ENCODE measurements around the gene SIN3B.

Gene SIN3B

DNA sequence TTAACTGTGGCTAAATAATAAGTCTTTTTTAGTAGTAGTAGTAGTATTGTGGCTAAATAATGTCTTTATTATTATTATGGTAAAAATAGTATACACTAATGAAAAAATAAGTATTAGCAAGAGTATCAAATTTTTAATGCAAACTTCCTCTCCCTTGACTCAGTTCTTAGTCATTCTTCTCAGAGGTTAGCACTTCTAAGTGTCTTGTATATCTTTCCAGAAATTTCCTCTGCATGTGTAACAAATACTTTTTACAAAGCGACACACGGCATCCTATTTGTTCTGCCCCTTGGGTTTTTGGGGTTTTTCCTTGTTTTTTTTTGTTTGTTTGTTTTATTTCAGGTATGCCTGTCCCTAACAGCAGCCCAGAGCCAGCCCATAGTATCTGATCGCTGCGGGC is 20.9 kb downstream of the SIN3B start:
- WGBS (ENCODE audit: extremely low coverage, insufficient coverage, insufficient read length), result no CpG with 5 or more reads among the region's 4 CpGs
- no peaks in the 10 kb centered on the region for H3K79me1 ChIP-seq (ENCODE audit: low read length)
- no peak overlapping the region for H2BK5ac ChIP-seq (ENCODE audit: low read depth, low read length, poor library complexity)
- no peaks in the 10 kb centered on the region for H3K27me3 ChIP-seq (ENCODE audit: insufficient read depth, low read length)
- no peak overlapping the region for H3K23ac ChIP-seq (ENCODE audit: low read length)
- H3K79me2 ChIP-seq (ENCODE audit: control insufficient read depth, insufficient read depth, low read length, poor library complexity), result no peaks in the 10 kb centered on the region
- no peak for DNase-seq
- H4K8ac ChIP-seq (ENCODE audit: low read depth, low read length), result no peak overlapping the region
- no peak overlapping the region for H2AK5ac ChIP-seq (ENCODE audit: low read length)
- no peak overlapping the region for H2BK12ac ChIP-seq (ENCODE audit: low read length)
- H3K4me1 ChIP-seq (ENCODE audit: control insufficient read depth in 1 of 2, insufficient read depth in 2 of 2, low read length in 2 of 2), result no peaks in the 10 kb centered on the region
- H4K91ac ChIP-seq (ENCODE audit: low read depth, low read length), result no peak overlapping the region
- no peak overlapping the region for H4K12ac ChIP-seq (ENCODE audit: low read depth, low read length)
- H2BK120ac ChIP-seq (ENCODE audit: insufficient read depth, low read length, poor library complexity), result no peak overlapping the region
- peaks cover 5% of the 10 kb centered on the region for H3K9me3 ChIP-seq (ENCODE audit: insufficient read depth, low read depth, low read length)
- H3K27ac ChIP-seq (ENCODE audit: low read depth, low read length), result no peak overlapping the region
- no peak overlapping the region for H3K18ac ChIP-seq (ENCODE audit: low read length)
- peaks cover 76 to 88% of the 10 kb centered on the region in 2 experiments for H3K36me3 ChIP-seq (ENCODE audit: control insufficient read depth in 1 of 2, insufficient read depth in 2 of 2, low read length in 2 of 2)
- no peak overlapping the region for H3K4me2 ChIP-seq (ENCODE audit: low read length)
- no peak overlapping the region for H3K4me3 ChIP-seq (ENCODE audit: low read depth, low read length)
- no peak overlapping the region for H2AFZ ChIP-seq (ENCODE audit: insufficient read depth, low read length, poor library complexity)
- no peak overlapping the region for H3K4ac ChIP-seq (ENCODE audit: low read depth, low read length)
- no peak overlapping the region for H3K14ac ChIP-seq (ENCODE audit: low read length)
- H3K9ac ChIP-seq (ENCODE audit: low read length), result no peak overlapping the region

DNA sequence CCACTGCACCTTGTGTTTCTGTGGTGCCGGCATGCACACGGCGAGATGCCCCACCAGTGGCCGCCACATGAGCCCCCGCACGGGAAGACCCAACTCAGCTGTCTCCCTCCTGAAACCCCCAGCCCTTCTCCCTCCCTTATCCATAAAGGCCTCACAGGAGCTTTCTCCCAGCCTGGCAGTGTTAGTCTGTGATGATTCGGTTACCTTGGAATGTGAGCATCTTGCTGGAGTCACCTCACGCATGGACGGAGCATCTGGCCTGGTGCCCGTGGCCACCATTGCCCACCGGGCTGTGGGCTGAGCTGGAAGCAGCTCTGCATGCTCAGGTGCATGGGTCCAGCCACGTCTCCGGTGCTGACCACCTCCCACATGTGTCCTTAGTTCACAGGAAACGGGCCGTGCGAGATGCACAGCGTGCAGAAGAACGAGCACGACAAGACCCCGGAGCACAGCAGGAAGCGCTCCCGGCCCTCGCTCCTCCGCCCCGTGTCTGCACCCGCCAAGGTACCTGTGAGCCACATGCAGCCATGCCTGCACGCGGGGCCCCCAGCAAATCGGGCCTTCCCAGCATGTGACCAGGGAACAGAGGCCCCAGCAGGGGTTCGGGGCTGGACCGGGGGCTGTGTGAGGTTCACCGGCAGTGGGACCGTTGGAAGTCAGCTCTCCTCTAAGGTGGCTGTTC is 22.0 kb downstream of the SIN3B start:
- Histone ChIP-seq H3K18ac (ENCODE audit: low read length) (no peak overlapping the region), H3K36me3 (ENCODE audit: control insufficient read depth in 1 of 2, insufficient read depth in 2 of 2, low read length in 2 of 2) (peaks cover 71 to 84% of the 10 kb centered on the region in 2 experiments), H3K9me3 (ENCODE audit: insufficient read depth, low read depth, low read length) (peaks cover 5% of the 10 kb centered on the region), H3K4me1 (ENCODE audit: control insufficient read depth in 1 of 2, insufficient read depth in 2 of 2, low read length in 2 of 2) (no peaks in the 10 kb centered on the region), H2BK120ac (ENCODE audit: insufficient read depth, low read length, poor library complexity) (no peak overlapping the region), H3K4ac (ENCODE audit: low read depth, low read length) (no peak overlapping the region), H3K4me2 (ENCODE audit: low read length) (no peak overlapping the region), H4K8ac (ENCODE audit: low read depth, low read length) (no peak overlapping the region), H4K12ac (ENCODE audit: low read depth, low read length) (no peak overlapping the region), H2AFZ (ENCODE audit: insufficient read depth, low read length, poor library complexity) (no peak overlapping the region), H3K79me2 (ENCODE audit: control insufficient read depth, insufficient read depth, low read length, poor library complexity) (no peaks in the 10 kb centered on the region), H2AK5ac (ENCODE audit: low read length) (no peak overlapping the region), H3K14ac (ENCODE audit: low read length) (no peak overlapping the region), H3K79me1 (ENCODE audit: low read length) (no peaks in the 10 kb centered on the region), H3K9ac (ENCODE audit: low read length) (no peak overlapping the region), H4K91ac (ENCODE audit: low read depth, low read length) (no peak overlapping the region), H2BK5ac (ENCODE audit: low read depth, low read length, poor library complexity) (no peak overlapping the region), H3K4me3 (ENCODE audit: low read depth, low read length) (no peak overlapping the region), H3K27ac (ENCODE audit: low read depth, low read length) (no peak overlapping the region), H2BK12ac (ENCODE audit: low read length) (no peak overlapping the region), H3K23ac (ENCODE audit: low read length) (no peak overlapping the region), H3K27me3 (ENCODE audit: insufficient read depth, low read length) (no peaks in the 10 kb centered on the region)
- DNase-seq, result no peak
- WGBS (ENCODE audit: extremely low coverage, insufficient coverage, insufficient read length), result no CpG with 5 or more reads among the region's 33 CpGs

DNA sequence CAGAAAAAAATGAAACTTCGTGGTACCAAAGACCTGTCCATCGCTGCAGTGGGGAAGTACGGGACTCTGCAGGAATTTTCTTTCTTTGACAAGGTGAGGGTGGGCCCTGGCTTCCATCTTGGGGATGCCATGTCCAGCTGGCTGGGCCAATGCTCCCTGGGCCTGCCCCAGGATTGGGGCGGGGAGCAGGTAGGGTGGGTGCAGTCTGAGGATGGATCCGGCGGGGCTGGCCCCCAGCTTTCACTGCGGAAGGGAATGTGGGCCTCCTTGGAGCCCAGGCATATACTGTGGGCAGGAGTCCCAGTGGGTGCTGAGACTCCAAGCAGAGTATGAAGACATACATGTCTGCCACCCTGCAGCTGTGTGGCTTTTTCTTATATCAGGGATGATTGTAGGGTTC is 23.9 kb downstream of the SIN3B start:
- Histone ChIP-seq H2AK5ac (ENCODE audit: low read length) (no peak overlapping the region), H3K4ac (ENCODE audit: low read depth, low read length) (no peak overlapping the region), H3K27me3 (ENCODE audit: insufficient read depth, low read length) (no peaks in the 10 kb centered on the region), H2BK120ac (ENCODE audit: insufficient read depth, low read length, poor library complexity) (no peak overlapping the region), H4K12ac (ENCODE audit: low read depth, low read length) (no peak overlapping the region), H2AFZ (ENCODE audit: insufficient read depth, low read length, poor library complexity) (no peak overlapping the region), H3K79me1 (ENCODE audit: low read length) (no peaks in the 10 kb centered on the region), H4K91ac (ENCODE audit: low read depth, low read length) (no peak overlapping the region), H3K14ac (ENCODE audit: low read length) (no peak overlapping the region), H3K4me2 (ENCODE audit: low read length) (no peak overlapping the region), H3K4me3 (ENCODE audit: low read depth, low read length) (no peak overlapping the region), H3K27ac (ENCODE audit: low read depth, low read length) (no peak overlapping the region), H3K9me3 (ENCODE audit: insufficient read depth, low read depth, low read length) (peaks cover 5% of the 10 kb centered on the region), H3K18ac (ENCODE audit: low read length) (no peak overlapping the region), H3K9ac (ENCODE audit: low read length) (no peak overlapping the region), H2BK12ac (ENCODE audit: low read length) (no peak overlapping the region), H3K36me3 (ENCODE audit: control insufficient read depth in 1 of 2, insufficient read depth in 2 of 2, low read length in 2 of 2) (peaks cover 64 to 76% of the 10 kb centered on the region in 2 experiments), H3K79me2 (ENCODE audit: control insufficient read depth, insufficient read depth, low read length, poor library complexity) (no peaks in the 10 kb centered on the region), H3K23ac (ENCODE audit: low read length) (no peak overlapping the region), H2BK5ac (ENCODE audit: low read depth, low read length, poor library complexity) (no peak overlapping the region), H4K8ac (ENCODE audit: low read depth, low read length) (no peak overlapping the region), H3K4me1 (ENCODE audit: control insufficient read depth in 1 of 2, insufficient read depth in 2 of 2, low read length in 2 of 2) (no peaks in the 10 kb centered on the region)
- no peak for DNase-seq
- WGBS (ENCODE audit: extremely low coverage, insufficient coverage, insufficient read length), result no CpG with 5 or more reads among the region's 7 CpGs

DNA sequence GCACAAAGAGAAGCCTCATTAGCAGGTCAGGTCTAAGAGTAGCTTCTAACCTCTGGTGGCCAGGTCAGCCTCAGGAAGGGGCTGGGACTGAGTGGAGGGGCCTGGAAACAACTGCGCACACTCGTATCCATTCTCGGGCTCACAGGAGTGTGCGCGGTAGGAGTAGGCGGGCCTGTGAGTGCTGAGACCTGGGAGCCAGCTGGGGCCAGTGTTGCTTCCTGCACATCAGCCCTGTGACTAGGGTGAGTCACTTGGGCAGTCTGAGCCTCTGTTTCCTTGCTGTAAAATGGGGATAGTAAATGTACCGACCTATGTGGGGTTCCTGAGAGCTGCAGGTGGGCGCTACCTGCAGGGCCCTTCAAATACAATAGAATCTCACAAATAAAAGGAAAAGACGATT is 26.9 kb downstream of the SIN3B start:
- Histone ChIP-seq H3K4me3 (ENCODE audit: low read depth, low read length) (no peak overlapping the region), H2BK120ac (ENCODE audit: insufficient read depth, low read length, poor library complexity) (no peak overlapping the region), H2AK5ac (ENCODE audit: low read length) (no peak overlapping the region), H4K8ac (ENCODE audit: low read depth, low read length) (no peak overlapping the region), H3K79me1 (ENCODE audit: low read length) (no peaks in the 10 kb centered on the region), H3K23ac (ENCODE audit: low read length) (no peak overlapping the region), H2AFZ (ENCODE audit: insufficient read depth, low read length, poor library complexity) (no peak overlapping the region), H4K91ac (ENCODE audit: low read depth, low read length) (no peak overlapping the region), H3K18ac (ENCODE audit: low read length) (no peak overlapping the region), H3K27me3 (ENCODE audit: insufficient read depth, low read length) (no peaks in the 10 kb centered on the region), H3K36me3 (ENCODE audit: control insufficient read depth in 1 of 2, insufficient read depth in 2 of 2, low read length in 2 of 2) (peaks cover 58 to 72% of the 10 kb centered on the region in 2 experiments), H3K27ac (ENCODE audit: low read depth, low read length) (no peak overlapping the region), H2BK12ac (ENCODE audit: low read length) (no peak overlapping the region), H4K12ac (ENCODE audit: low read depth, low read length) (no peak overlapping the region), H3K4ac (ENCODE audit: low read depth, low read length) (no peak overlapping the region), H3K9ac (ENCODE audit: low read length) (no peak overlapping the region), H2BK5ac (ENCODE audit: low read depth, low read length, poor library complexity) (no peak overlapping the region), H3K14ac (ENCODE audit: low read length) (no peak overlapping the region), H3K79me2 (ENCODE audit: control insufficient read depth, insufficient read depth, low read length, poor library complexity) (no peaks in the 10 kb centered on the region), H3K9me3 (ENCODE audit: insufficient read depth, low read depth, low read length) (peaks cover 5% of the 10 kb centered on the region), H3K4me1 (ENCODE audit: control insufficient read depth in 1 of 2, insufficient read depth in 2 of 2, low read length in 2 of 2) (no peaks in the 10 kb centered on the region), H3K4me2 (ENCODE audit: low read length) (no peak overlapping the region)
- no peak for DNase-seq
- no CpG with 5 or more reads among the region's 9 CpGs for WGBS (ENCODE audit: extremely low coverage, insufficient coverage, insufficient read length)

All from trophoblast cell (in vitro differentiated cells and primary cell).